ENCODE measurements around the gene DPH5.
A peak's percentile ranks its signal among the peaks of the same experiment; 100 is the strongest.

The DPH5 gene

GRCh38 chr1:100998426-100998825 lies 27.2 kb downstream of the DPH5 start:
- no peak for TF ChIP-seq CTCF (conservative IDR thresholded peaks at IDR 0.05; ENCODE audit: control insufficient read depth, insufficient read depth, low read depth, low read length)
- no peak overlapping the region for H3K4me3 ChIP-seq (ENCODE audit: control insufficient read depth, low read depth, low read length)
- no peak for DNase-seq (ENCODE audit: low read depth)

GRCh38 chr1:100995198-100995988 lies 30.2 kb downstream of the DPH5 start:
- no peak for DNase-seq (ENCODE audit: low read depth)
- TF ChIP-seq CTCF (conservative IDR thresholded peaks at IDR 0.05; ENCODE audit: control insufficient read depth, insufficient read depth, low read depth, low read length), result no peak
- H3K4me3 ChIP-seq (ENCODE audit: control insufficient read depth, low read depth, low read length), result no peak overlapping the region

DNA sequence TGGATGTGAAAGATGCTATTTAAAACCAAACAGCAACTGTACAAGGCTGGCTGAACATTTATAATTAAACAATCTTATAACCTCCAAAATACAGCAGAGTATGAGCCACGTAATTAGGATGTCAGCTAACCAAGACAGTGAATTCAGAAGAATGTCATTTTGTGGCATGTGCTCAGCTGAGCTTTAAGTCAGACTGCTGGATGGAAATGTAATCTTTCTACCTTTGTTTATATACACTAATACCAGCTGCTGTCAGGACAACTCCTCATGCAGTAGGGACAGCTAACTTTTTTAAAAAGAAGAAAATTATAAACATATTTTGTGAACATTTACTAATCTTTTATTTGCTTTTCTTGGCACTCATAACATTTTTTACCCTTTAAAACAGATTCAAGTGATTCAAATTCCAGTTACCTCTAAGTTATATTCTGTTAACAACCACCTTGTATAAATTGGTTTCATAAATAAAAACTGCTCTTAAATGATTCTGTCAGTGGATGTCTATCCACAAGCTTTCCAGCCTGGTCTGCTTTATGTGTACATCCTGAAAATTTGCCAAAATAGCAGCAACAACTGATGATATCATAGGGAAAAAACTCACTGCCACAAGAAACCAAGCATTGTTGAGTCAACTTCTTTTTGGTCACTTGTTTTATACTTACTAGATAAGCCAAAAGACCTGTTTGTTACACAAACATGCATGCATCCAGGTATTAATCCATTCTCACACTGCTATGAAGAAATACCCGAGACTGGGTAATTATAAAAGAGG lies 36.1 kb downstream of the DPH5 start:
- no peak overlapping the region for H3K4me3 ChIP-seq (ENCODE audit: control insufficient read depth, low read depth, low read length)
- TF ChIP-seq CTCF (conservative IDR thresholded peaks at IDR 0.05; ENCODE audit: control insufficient read depth, insufficient read depth, low read depth, low read length), result no peak
- peak; percentile 86 for DNase-seq (ENCODE audit: low read depth)

GRCh38 chr1:100988121-100988520 lies 37.5 kb downstream of the DPH5 start:
- TF ChIP-seq CTCF (conservative IDR thresholded peaks at IDR 0.05; ENCODE audit: control insufficient read depth, insufficient read depth, low read depth, low read length), result no peak
- no peak for DNase-seq (ENCODE audit: low read depth)
- H3K4me3 ChIP-seq (ENCODE audit: control insufficient read depth, low read depth, low read length), result no peak overlapping the region

DNA sequence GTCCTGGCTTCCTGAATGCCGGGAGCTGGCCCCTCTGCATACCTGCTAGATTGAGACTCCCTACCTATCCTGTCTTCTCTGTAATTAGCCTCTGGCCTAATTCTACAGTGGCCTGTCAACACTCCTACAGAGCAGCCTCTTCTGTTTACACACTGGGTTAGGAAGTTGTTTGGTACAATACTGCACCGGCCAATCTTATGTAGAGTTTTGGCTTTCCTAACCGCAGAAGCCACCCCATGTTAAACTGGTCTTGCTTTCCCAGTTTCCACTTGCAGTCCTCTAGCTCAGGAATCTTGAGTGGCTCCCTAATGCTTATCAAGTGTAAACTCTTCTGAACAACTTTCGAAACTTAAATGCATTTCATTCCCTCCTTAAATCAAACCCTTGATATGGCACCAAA lies 42.8 kb downstream of the DPH5 start:
- no peak for TF ChIP-seq CTCF (conservative IDR thresholded peaks at IDR 0.05; ENCODE audit: control insufficient read depth, insufficient read depth, low read depth, low read length)

DNA sequence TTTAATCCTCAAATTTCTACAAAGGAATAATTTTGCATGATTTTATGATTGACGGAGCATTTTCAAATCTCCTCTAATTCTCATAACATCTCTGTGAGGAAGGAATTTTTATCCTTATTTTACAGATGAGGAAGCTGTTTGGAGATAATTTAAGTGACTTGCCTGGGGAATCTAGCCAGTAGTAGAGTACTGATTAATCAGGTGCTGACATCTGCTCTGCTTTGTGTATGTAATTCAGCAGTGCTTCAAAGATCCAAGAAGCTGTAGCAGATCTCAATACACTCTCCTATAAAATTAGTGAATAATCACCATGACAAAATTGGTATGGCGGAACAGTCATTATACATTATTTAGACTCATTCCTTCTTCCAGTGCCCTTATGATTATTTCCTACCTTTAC lies 46.0 kb downstream of the DPH5 start:
- TF ChIP-seq CTCF (conservative IDR thresholded peaks at IDR 0.05; ENCODE audit: control insufficient read depth, insufficient read depth, low read depth, low read length), result no peak
- no peak overlapping the region for H3K4me3 ChIP-seq (ENCODE audit: control insufficient read depth, low read depth, low read length)
- DNase-seq (ENCODE audit: low read depth), result no peak

More for the DNA sequence above, 42.8 kb downstream of the DPH5 start:
- H3K4me3 ChIP-seq (ENCODE audit: control insufficient read depth, low read depth, low read length), result no peak overlapping the region
- DNase-seq (ENCODE audit: low read depth), result no peak

All from fibroblast of mammary gland (primary cell).